Neural progenitor cell (in vitro differentiated cells): Measurements from ENCODE around the gene PIK3R2.

Experiments
- EZH2 ChIP-seq: fragments of 200-600 bp; sonication (generic); IDR thresholded peaks from 2 replicates; pipeline ENCODE4 v1.6.1; 2017; ENCODE audit warnings: antibody characterized with exemption, mild to moderate bottlenecking, moderate library complexity
- EZH2phosphoT487 ChIP-seq: fragments of 200-600 bp; sonication (generic); IDR thresholded peaks from 2 replicates; pipeline ENCODE4 v1.6.1; 2017; ENCODE audit warnings: antibody characterized with exemption
- TF ChIP-seq, protein P1 (sequence below): fragments of 200-600 bp; sonication (generic); IDR thresholded peaks from 2 replicates; pipeline ENCODE4 v1.5.1; 2017; ENCODE audit warnings: antibody characterized with exemption, mild to moderate bottlenecking

DNA sequence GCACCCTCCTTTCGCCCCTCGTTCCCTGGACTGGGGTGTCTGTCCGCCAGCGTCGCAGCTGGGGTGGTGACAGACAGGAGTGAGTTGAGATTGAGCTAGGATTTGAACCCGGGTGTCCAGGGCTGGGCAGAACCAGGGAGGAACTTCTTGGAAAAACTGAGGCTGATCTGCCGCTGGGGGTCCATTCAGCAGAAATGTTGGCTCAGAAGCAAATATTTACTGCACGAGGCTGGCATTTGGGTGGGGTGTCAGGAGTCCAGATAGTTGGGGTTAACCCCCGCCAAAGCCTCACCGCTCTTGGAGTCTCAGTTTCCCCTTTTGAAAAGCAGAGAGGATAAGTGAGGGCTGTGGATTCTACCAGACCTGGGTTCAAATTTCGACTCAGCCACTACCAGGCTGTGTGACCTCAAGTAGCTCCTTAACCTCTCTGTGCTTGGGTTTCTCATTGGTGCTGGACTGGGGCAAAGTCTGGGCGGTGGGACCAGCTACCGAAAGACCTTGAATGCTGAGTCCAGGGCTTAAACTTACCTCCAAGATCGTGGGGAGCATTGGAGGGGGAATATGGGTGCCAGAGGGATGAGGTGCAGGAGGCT is 34.4 kb upstream of the PIK3R2 start:
- TF ChIP-seq, protein P1, sequence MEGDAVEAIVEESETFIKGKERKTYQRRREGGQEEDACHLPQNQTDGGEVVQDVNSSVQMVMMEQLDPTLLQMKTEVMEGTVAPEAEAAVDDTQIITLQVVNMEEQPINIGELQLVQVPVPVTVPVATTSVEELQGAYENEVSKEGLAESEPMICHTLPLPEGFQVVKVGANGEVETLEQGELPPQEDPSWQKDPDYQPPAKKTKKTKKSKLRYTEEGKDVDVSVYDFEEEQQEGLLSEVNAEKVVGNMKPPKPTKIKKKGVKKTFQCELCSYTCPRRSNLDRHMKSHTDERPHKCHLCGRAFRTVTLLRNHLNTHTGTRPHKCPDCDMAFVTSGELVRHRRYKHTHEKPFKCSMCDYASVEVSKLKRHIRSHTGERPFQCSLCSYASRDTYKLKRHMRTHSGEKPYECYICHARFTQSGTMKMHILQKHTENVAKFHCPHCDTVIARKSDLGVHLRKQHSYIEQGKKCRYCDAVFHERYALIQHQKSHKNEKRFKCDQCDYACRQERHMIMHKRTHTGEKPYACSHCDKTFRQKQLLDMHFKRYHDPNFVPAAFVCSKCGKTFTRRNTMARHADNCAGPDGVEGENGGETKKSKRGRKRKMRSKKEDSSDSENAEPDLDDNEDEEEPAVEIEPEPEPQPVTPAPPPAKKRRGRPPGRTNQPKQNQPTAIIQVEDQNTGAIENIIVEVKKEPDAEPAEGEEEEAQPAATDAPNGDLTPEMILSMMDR = no peak
- TF ChIP-seq EZH2phosphoT487 (no peak), EZH2 (no peak)
